B cell (primary cell): ENCODE measurements around the gene HIP1R. TPM values are rescaled to one million over a fixed set of nuclear protein-coding genes. Genes with fewer than 3 reads are reported as not detected.
A peak's percentile ranks its signal among the peaks of the same experiment; 100 is the strongest.

Experiments used
- ATAC-seq: fragments of 200-7000 bp; cut with Tn5 transposase; one replicate; pipeline ENCODE4 v1.10.0; 2021; ENCODE audit warnings: low read depth, mild to moderate bottlenecking, moderate number of reproducible peaks, moderate library complexity
- CTCF ChIA-PET: fragments of 350-600 bp; sonication (Branson Sonifier 250); formaldehyde crosslinking; loops from one replicate; lab custom pipeline; 2021; ENCODE audit warnings: antibody characterized with exemption, inconsistent platforms; lab: Charles Lee
- POLR2A ChIA-PET: fragments of 350-600 bp; sonication (Branson Sonifier 250); formaldehyde crosslinking; loops from one replicate; lab custom pipeline; 2021; ENCODE audit warnings: antibody characterized with exemption; lab: Charles Lee
- DNase-seq: peaks from one replicate; pipeline ENCODE4 v3.0.0; 2013
- H2AFZ ChIP-seq: 2 replicates; pipeline ENCODE4 v1.6.1; 2012; ENCODE audit warnings: mild to moderate bottlenecking, low read depth, low read length; ENCODE audit not compliant: insufficient read depth, poor library complexity, severe bottlenecking
- H3K27ac ChIP-seq, 2 donors: 1 replicate in 1 of 2; 2 replicates in 1 of 2; pipeline ENCODE4 v1.5.1; 2012 to 2013; ENCODE audit warnings: low read length in 2 of 2, mild to moderate bottlenecking in 2 of 2, moderate library complexity in 1 of 2
- H3K27me3 ChIP-seq, 4 experiments: fragments of 200-600 bp in 1 of 4; sonication (generic) in 1 of 4; replicated peaks in 1 of 4; 1 replicate in 2 of 4; 2 replicates in 2 of 4; pipeline versions ENCODE4 v1.6.1 to v1.7.0; 2013 to 2016; ENCODE audit warnings: low read length in 3 of 4, mild to moderate bottlenecking in 2 of 4, mixed read lengths in 1 of 4, moderate library complexity in 1 of 4; ENCODE audit not compliant: insufficient read depth in 4 of 4, control insufficient read depth in 3 of 4; ENCODE audit errors: control extremely low read depth in 1 of 4
- H3K36me3 ChIP-seq, 2 experiments: replicated peaks in 1 of 2; 1 replicate in 1 of 2; 2 replicates in 1 of 2; pipeline versions ENCODE4 v1.6.1 to v1.7.1; 2013; ENCODE audit warnings: low read length in 1 of 2; ENCODE audit not compliant: insufficient read depth in 2 of 2, control insufficient read depth in 1 of 2; ENCODE audit errors: control extremely low read depth in 1 of 2, extremely low read depth in 1 of 2
- H3K4me1 ChIP-seq, 2 donors: fragments of 200-600 bp in 1 of 2; sonication (generic) in 1 of 2; 1 replicate in 1 of 2; 2 replicates in 1 of 2; pipeline versions ENCODE4 v1.5.1 to v1.6.1; 2013 to 2017; ENCODE audit warnings: low read length in 2 of 2; ENCODE audit not compliant: control insufficient read depth in 2 of 2, insufficient read depth in 2 of 2
- H3K4me2 ChIP-seq: replicated peaks from 2 replicates; pipeline ENCODE3; 2012; ENCODE audit warnings: mild to moderate bottlenecking, low read depth, low read length; ENCODE audit not compliant: poor library complexity, severe bottlenecking
- H3K4me3 ChIP-seq, 5 experiments: fragments of 200-600 bp in 1 of 5; sonication (generic) in 1 of 5; 1 replicate in 3 of 5; 2 replicates in 2 of 5; pipeline versions ENCODE4 v1.5.1 to v1.7.0; 2011 to 2016; ENCODE audit warnings: low read length in 4 of 5, mild to moderate bottlenecking in 4 of 5, low read depth in 2 of 5, control low read depth in 1 of 5, moderate library complexity in 1 of 5; ENCODE audit not compliant: insufficient read depth in 1 of 5; ENCODE audit errors: control extremely low read depth in 1 of 5, extremely low read depth in 1 of 5
- H3K79me2 ChIP-seq: fragments of 200-600 bp; sonication (generic); one replicate; pipeline ENCODE4 v1.6.0; 2016; ENCODE audit warnings: low read length; ENCODE audit not compliant: control insufficient read depth, insufficient read depth
- H3K9ac ChIP-seq: fragments of 200-600 bp; sonication (generic); 2 replicates; pipeline ENCODE4 v1.6.1; 2017; ENCODE audit warnings: mild to moderate bottlenecking, low read length, moderate library complexity
- H3K9me3 ChIP-seq, 3 donors: one replicate each; pipeline versions ENCODE4 v1.6.1 to v1.7.1; 2013; ENCODE audit warnings: low read length in 2 of 3; ENCODE audit not compliant: control insufficient read depth in 2 of 3, insufficient read depth in 1 of 3; ENCODE audit errors: control extremely low read depth in 1 of 3
- H4K20me1 ChIP-seq: 2 replicates; pipeline ENCODE4 v1.6.0; 2012; ENCODE audit warnings: mild to moderate bottlenecking, low read length; ENCODE audit not compliant: insufficient read depth, control insufficient read depth, poor library complexity, severe bottlenecking
- H3K27ac Mint-ChIP-seq: one replicate; pipeline ENCODE4 v1.8.0; 2021; ENCODE audit warnings: mixed read lengths
- H3K27me3 Mint-ChIP-seq: one replicate; pipeline ENCODE4 v1.8.0; 2021; ENCODE audit warnings: mixed read lengths
- H3K4me1 Mint-ChIP-seq: one replicate; pipeline ENCODE4 v1.8.0; 2021; ENCODE audit warnings: mixed read lengths
- H3K4me3 Mint-ChIP-seq: one replicate; pipeline ENCODE4 v1.8.0; 2021; ENCODE audit warnings: mixed read lengths
- H3K9me3 Mint-ChIP-seq: one replicate; pipeline ENCODE4 v1.8.0; 2022; ENCODE audit warnings: mixed read lengths; ENCODE audit not compliant: insufficient read depth
- EZH2 ChIP-seq: IDR thresholded peaks from 2 replicates; pipeline ENCODE4 v1.6.1; 2012; ENCODE audit warnings: borderline replicate concordance, low read depth, mild to moderate bottlenecking, moderate library complexity, low read length; ENCODE audit not compliant: insufficient read depth, poor library complexity, severe bottlenecking
- WGBS: methylation state at CpG from one replicate; pipeline ENCODE4 v1.1.5; 2013; ENCODE audit warnings: missing lambda C conversion rate; ENCODE audit not compliant: insufficient coverage; 5-methylcytosine and 5-hydroxymethylcytosine counted together
- intact Hi-C: fragments of 100-400 bp; cut with micrococcal nuclease; formaldehyde crosslinking; loops from one replicate; pipeline ENCODE4 v1.10.0; 2022
- polyA plus RNA-seq: library from polyadenylated mRNA; depleted of rRNA; stranded (reverse); fragments of >200 nt; gene quantifications from 2 replicates; pipeline ENCODE4 v1.2.3, GENCODE V29; 2012
- total RNA-seq, 2 donors: library from RNA; stranded (reverse); fragments of 120-200 nt in 1 of 2; gene quantifications; 1 replicate in 1 of 2; 2 replicates in 1 of 2; pipeline versions ENCODE4 v1.2.3 to v1.2.4, GENCODE V29; 2013 to 2022
- TF ChIP-seq, protein P1 (sequence below): fragments of 200-600 bp; IDR thresholded peaks from one replicate; pipeline ENCODE4 v1.8.0; 2022; ENCODE audit warnings: antibody characterized with exemption, mild to moderate bottlenecking

The HIP1R gene
- total and polyA plus RNA-seq, 2 donors (not counting 1 experiment from before 2014, with no cell fraction given) = 289 to 390 TPM

DNA sequence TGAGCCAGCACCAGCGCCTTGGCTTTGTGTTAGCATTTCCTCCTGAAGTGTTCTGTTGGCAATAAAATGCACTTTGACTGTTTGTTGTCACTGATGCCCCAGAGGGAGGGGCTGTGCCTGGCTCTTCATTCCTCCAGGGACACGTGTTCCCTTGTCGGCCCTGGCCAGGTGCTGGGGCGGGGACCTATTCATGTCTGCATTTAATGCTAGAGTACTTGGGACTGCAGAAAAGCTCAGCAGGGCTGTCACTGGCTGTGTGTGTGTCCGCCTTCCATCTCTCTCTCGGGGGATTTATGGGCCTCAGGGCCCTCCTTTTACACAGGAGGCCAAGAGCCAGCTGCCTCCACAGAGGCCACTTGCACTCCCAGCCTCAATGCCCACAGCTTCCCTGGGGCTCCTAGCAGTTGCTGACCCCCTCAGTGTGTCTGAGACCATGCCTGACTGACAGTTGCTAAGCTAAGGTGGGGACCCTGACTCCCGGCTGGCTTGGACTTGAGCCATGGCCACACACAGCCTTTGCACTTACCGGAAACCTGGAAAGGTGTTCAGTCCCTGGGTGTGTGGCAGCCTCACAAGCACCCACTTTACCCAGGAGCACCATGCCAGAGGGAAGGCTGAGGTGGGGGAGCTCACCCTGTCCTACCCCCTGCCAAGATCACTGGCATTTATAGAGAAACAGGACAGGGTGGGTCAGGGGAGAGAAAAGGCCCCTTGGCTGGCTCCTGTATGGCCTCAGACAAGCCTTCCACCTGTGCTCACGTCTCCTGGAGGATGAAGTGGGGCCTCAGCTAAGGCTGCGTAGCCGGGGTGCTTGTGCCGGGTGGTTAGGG lies 27.8 kb downstream of the HIP1R start:
- no peak overlapping the region for H2AFZ ChIP-seq
- no peaks in the 10 kb centered on the region for H3K27me3 ChIP-seq
- H3K27ac Mint-ChIP-seq = peak overlapping the region; percentile 86
- H3K36me3 ChIP-seq = peaks cover 2 to 83% of the 10 kb centered on the region in 2 experiments
- peaks cover 86% of the 10 kb centered on the region for H4K20me1 ChIP-seq
- H3K4me1 Mint-ChIP-seq = peaks cover 62% of the 10 kb centered on the region
- H3K9ac ChIP-seq = no peak overlapping the region
- intact Hi-C loops = loop anchor here (2.0 to 5.0 kb wide), 2 partner anchors 36 to 374 kb away; no protein-coding TSS in a partner anchor
- no peak overlapping the region for H3K4me3 ChIP-seq
- ATAC-seq (peak; percentile 48), DNase-seq (peak; percentile 61)
- TF ChIP-seq EZH2 = no peak
- TF ChIP-seq, protein P1, sequence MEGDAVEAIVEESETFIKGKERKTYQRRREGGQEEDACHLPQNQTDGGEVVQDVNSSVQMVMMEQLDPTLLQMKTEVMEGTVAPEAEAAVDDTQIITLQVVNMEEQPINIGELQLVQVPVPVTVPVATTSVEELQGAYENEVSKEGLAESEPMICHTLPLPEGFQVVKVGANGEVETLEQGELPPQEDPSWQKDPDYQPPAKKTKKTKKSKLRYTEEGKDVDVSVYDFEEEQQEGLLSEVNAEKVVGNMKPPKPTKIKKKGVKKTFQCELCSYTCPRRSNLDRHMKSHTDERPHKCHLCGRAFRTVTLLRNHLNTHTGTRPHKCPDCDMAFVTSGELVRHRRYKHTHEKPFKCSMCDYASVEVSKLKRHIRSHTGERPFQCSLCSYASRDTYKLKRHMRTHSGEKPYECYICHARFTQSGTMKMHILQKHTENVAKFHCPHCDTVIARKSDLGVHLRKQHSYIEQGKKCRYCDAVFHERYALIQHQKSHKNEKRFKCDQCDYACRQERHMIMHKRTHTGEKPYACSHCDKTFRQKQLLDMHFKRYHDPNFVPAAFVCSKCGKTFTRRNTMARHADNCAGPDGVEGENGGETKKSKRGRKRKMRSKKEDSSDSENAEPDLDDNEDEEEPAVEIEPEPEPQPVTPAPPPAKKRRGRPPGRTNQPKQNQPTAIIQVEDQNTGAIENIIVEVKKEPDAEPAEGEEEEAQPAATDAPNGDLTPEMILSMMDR = no peak
- H3K4me3 Mint-ChIP-seq = peak overlapping the region; percentile 64
- peak overlapping the region in 1 of 2 donors; percentile 30 for H3K27ac ChIP-seq
- POLR2A ChIA-PET = interaction anchor here (0.5 to 2.5 kb wide), 6 partner anchors 9 to 90 kb away, joined by 3 to 11 read pairs (median 4); no protein-coding TSS in a partner anchor
- no peaks in the 10 kb centered on the region for H3K9me3 ChIP-seq
- peak overlapping the region; percentile 17 for H3K4me2 ChIP-seq
- H3K27me3 Mint-ChIP-seq = no peaks in the 10 kb centered on the region
- peaks cover 48% of the 10 kb centered on the region for H3K79me2 ChIP-seq
- no peaks in the 10 kb centered on the region for H3K9me3 Mint-ChIP-seq
- peaks cover 35 to 59% of the 10 kb centered on the region in 2 donors for H3K4me1 ChIP-seq
- 77% methylated on average over 8 of the region's 12 CpGs for WGBS
- CTCF ChIA-PET = interaction anchor here (1.2 to 19.2 kb wide), 9 partner anchors 8 to 224 kb away, joined by 3 to 388 read pairs (median 19); partner anchors contain the start of gene VPS37B

DNA sequence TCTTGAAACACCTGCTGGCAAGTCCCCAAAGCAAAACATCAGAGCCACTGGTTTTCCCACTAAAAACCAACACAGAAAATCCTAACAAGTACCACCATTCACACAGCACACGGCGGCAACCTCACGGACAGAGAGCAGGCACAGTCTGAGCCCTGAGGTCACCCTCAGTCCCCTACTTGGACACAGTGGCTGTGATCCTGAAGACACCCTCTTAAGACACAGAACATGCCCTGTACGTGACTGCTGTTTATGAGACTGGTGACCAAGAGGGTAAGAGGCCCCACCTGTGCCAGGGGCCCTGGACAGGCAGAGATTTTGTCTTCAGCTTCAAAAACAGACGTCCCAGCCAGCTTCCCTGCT lies 29.6 kb downstream of the HIP1R start:
- 100% methylated on average over 4 of the region's 5 CpGs for WGBS
- POLR2A ChIA-PET = interaction anchor here (0.6 to 2.5 kb wide), 4 partner anchors 24 to 80 kb away, joined by 3 to 9 read pairs (median 4); no protein-coding TSS in a partner anchor
- H3K79me2 ChIP-seq = peaks cover 66% of the 10 kb centered on the region
- TF ChIP-seq EZH2 = no peak
- TF ChIP-seq, protein P1 = no peak
- peak overlapping the region; percentile 83 for H3K27ac Mint-ChIP-seq
- no peaks in the 10 kb centered on the region for H3K9me3 Mint-ChIP-seq
- intact Hi-C loops = loop anchor here (5.0 kb wide), 1 partner anchor 372 kb away; no protein-coding TSS in a partner anchor
- DNase-seq = no peak
- H3K27ac ChIP-seq = no peak overlapping the region
- peaks cover 52 to 73% of the 10 kb centered on the region in 2 donors for H3K4me1 ChIP-seq
- no peak overlapping the region for H3K4me2 ChIP-seq
- ATAC-seq = no peak
- H3K4me1 Mint-ChIP-seq = peaks cover 79% of the 10 kb centered on the region
- no peaks in the 10 kb centered on the region for H3K27me3 Mint-ChIP-seq
- no peak overlapping the region for H3K9ac ChIP-seq
- H3K36me3 ChIP-seq = peaks cover 4 to 85% of the 10 kb centered on the region in 2 experiments
- CTCF ChIA-PET = interaction anchor here (0.7 to 19.2 kb wide), 11 partner anchors 8 to 226 kb away, joined by 3 to 388 read pairs (median 4); no protein-coding TSS in a partner anchor
- no peak overlapping the region for H3K4me3 Mint-ChIP-seq
- H3K9me3 ChIP-seq = no peaks in the 10 kb centered on the region
- H2AFZ ChIP-seq = no peak overlapping the region
- H4K20me1 ChIP-seq = peaks cover 78% of the 10 kb centered on the region
- no peaks in the 10 kb centered on the region for H3K27me3 ChIP-seq
- H3K4me3 ChIP-seq = no peak overlapping the region
